Stimulated activated CD8-positive, alpha-beta memory T cell treated with anti-CD3 and anti-CD28 coated beads, Interleukin-15, amount 100 ng/mL, for 48 hours (primary cell): ENCODE measurements around the gene SSR2.
"Not testable (repeated sequence)": the region's sequence is repeated elsewhere in the genome, so short reads cannot be mapped to it uniquely, and the experiment has no call there.

Experiments used
- DNase-seq, 2 donors: peaks; one replicate each; pipeline ENCODE4 v3.0.0-alpha.2; 2020; ENCODE audit warnings: low read depth in 2 of 2

SSR2 gene

GRCh38 chr1:156048663-156049258 lies 28.0 kb upstream of the SSR2 start:
- DNase-seq: no peak

DNA sequence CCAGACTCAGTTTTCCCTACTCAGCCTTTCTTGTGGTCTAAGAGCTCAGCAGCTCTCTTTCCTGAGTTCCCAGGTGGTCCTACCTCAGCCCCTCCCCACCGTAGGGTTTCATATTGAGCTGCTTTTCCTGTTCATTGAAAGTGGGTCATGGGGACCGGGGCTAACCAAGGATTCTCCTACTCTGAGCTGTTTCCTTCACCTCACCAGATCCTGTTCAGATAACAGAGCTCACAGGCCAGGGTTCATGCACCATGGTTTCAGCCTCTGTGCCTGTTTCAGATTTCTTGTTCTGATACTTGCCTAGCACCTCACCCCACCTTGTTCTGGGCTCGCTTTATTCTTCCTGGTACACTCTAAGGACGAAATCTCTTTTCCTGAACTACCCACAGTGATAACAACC lies 24.3 kb upstream of the SSR2 start:
- DNase-seq: no peak

- no peak for DNase-seq
These were observed 22.1 kb upstream of the SSR2 start for GRCh38 chr1:156042828-156043227.

GRCh38 chr1:156034991-156035390 lies 14.2 kb upstream of the SSR2 start:
- not testable (repeated sequence) for DNase-seq

- no peak for DNase-seq
These were observed 12.3 kb upstream of the SSR2 start for GRCh38 chr1:156033011-156033410.

DNA sequence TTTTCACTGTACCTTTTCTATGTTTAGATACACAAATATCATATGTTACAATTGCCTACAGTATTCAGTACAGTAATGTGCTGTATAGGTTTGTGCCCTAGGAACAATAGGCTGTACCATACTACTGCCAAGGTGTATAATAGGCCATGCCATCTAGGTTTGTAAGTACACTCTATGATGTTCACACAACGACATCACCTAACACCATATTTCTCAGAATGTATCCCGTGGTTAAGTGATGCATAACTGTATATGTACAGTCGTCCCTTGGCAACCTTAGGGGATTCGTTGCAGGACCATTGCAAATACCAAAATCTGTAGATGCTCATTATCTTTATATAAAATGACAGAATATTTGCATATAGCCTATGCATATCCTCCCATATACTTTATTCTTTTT lies 5.8 kb upstream of the SSR2 start:
- no peak for DNase-seq

DNA sequence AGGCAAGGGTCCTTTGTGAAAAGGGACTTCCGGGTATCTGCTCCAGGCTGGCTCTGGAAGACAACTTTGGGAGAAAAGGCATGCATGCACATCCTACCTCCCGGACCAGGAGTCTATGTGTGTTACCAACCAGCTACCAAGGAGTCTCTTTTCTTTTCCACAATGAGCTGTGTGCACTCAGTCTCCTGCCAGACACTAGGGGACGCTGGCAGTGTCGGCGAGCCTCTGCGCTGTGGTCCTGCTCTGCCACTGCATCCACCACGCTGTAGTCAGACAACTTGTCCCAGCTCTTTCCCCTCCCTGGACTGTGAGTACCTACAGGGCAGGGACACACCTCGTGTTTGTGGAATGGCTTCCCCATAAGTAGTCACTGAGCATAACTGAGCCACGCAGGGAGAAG lies 5.1 kb upstream of the SSR2 start:
- peak; percentile 18 to 24 for DNase-seq

- DNase-seq: no peak
These were observed 4.0 kb upstream of the SSR2 start for GRCh38 chr1:156024801-156025200.

GRCh38 chr1:156021954-156022353 lies 1.2 kb upstream of the SSR2 start:
- no peak for DNase-seq

DNA sequence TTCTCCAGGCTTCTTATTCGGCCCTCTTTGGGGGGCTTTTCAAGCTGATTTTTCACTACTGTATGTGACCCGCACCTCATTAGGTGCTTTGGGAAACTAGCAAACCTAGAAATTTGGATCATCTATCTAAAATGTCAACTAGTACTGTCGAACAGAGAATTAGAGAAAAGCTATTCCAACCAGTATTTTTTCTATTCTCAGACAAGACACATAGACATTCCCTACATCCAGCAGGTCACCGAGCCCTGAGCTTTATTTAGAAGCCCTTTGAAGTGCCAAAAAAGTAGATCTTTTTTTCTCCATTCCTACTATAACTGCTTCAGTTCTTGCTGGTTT lies 310 bp upstream of the SSR2 start:
- no peak for DNase-seq

GRCh38 chr1:156019946-156020292 lies 832 bp downstream of the SSR2 start:
- no peak for DNase-seq

DNA sequence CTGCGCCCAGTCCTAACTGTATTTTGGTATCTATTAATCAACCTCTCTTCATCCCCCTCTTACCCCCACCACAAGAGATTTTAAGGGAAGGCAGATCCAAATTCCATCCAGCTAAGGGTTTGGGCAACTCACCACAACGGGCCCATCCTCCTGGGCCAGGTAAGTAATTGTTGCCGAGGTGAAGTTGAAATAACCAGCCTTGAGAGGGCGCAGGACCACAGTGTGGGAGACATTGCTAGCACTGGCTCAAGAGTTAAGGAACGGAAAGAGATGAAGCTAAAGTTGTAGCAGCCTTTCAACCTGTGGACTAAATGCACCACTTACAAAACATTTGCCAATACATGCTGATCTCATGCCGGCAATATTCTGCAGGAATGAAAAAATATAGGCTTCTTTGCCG lies 5.9 kb downstream of the SSR2 start:
- DNase-seq: no peak

GRCh38 chr1:156012051-156012817 lies 8.5 kb downstream of the SSR2 start:
- no peak for DNase-seq

- DNase-seq: no peak
These were observed 11.3 kb downstream of the SSR2 start for GRCh38 chr1:156009404-156009803.

GRCh38 chr1:156006666-156007376 lies 13.9 kb downstream of the SSR2 start:
- DNase-seq: no peak

DNA sequence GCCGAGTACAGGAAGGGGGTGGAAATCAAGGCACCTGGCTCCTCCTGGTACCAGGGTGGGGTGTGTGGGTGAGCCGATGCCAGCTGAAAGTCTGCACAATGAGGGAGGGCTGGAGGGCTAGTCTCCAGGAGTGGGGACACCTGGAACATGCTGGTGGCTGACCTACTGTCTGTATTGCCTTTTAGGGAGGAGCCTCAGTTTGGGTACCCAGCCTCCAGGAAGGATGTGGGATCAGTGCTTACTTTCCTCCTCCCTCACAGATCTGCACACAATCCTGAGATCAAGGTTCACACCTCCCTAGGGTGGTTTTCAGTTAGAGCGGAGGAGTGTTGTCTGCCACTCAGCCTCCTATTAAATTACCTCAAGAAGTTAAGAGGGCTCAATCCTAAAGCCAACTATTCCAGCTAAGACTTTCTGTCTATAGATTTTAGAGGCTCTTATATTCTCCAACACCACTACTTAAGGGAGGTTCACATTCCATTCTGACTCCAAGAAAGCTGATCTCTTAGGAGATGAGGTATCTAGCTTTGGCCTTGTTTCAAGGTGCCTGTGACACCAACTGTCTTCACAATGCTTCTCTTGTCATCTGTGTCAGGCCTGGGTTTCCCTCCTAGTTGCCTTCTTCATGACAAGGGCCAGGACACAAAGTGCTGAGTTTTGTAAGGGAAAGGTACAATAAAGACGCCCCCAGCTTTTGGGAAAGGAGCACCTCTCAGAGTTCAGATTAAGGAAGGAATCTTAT lies 15.7 kb downstream of the SSR2 start:
- DNase-seq: no peak

DNA sequence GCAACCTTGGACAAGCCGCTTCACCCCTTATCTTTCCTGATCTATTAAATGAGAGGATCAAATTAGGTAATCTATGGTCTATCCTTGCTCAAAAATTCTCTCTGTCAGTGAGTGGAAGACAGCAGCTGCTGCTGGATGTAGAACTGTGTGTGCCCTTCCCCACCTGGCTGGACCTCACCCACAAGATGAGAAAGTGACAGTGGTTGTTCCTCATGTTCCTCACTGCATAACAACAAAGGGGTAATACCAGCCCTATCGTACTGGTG lies 16.9 kb downstream of the SSR2 start:
- DNase-seq: no peak

GRCh38 chr1:156002188-156002911 lies 18.4 kb downstream of the SSR2 start:
- no peak for DNase-seq

DNA sequence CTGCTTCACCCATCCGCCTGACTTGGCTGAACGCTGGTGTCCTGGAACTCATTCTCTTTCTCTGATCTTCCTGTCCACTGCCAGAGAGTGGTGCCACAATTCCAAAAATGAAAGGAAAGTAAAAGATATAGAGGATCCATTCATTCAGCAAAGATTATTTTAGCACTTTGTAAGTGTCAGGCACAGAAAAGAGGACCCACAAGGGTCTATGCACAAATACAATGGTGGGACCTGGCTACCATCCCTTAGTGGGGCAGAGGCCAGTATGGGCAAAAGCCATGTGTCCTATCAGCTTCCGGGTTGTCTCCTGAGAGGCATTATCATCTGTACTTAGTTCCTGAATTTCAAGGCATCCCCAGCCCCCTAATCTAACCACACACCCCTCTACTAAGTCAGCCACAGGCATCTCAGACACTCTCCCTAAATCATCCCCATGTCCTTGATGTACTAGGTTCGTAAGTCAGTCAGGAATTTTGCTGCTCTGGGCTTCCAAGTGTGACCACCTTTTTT lies 19.0 kb downstream of the SSR2 start:
- DNase-seq: no peak

DNA sequence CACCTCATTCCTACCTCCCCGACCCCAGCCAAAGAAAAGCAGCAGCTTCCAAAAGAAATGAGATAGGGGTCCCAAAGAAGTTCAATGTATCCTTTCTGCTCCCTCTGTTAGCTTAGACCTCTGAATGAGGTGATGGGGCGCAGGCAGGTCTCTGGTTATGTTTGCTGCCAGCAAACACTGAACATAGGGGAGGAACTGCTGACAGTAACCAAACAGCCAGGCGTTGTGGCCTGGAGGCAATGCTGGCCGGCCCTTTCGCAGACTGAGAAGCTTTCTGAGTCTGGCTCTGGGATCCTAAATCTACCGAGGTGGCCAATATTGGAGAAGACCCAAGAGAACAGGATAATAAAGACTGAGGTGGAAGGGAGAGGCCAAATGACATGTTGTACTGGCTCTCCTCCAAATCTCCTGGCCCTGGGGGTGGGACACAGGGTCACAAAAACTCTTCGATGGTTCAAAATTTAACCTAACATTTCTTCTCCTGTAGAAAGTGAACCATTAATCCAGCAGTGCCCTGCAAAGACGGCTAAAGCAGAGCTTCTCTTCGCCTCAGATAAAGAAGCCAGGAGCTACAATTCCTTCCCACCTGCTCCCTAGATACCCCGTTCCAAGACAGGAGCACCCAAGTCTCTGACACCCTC lies 19.6 kb downstream of the SSR2 start:
- DNase-seq: no peak

DNA sequence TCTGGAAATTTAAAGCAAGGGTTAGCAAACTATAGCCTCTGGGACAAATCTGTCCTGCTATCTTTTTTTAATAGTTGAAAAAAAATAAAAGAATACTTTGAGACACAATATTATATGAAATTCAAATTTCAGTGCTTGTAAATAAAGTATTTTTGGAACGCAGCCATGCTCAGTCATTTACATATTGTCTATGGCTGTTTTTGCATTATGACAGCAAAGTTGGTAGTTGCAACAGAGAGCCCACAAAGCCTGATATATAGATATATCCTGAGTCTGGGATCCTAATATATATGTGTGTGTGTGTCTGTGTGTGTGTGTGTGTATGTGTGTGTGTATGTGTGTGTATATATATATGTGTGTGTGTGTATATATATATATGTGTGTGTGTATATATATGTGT lies 20.8 kb downstream of the SSR2 start:
- no peak for DNase-seq

- no peak for DNase-seq
These were observed 24.6 kb downstream of the SSR2 start for GRCh38 chr1:155996166-155996565.
